ENCODE results near the gene LRBA. TPM values are rescaled to one million over a fixed set of nuclear protein-coding genes. Genes with fewer than 3 reads are reported as not detected.

LRBA gene
- total RNA-seq, 1 donor from 2014 or later = 68.0 TPM

DNA sequence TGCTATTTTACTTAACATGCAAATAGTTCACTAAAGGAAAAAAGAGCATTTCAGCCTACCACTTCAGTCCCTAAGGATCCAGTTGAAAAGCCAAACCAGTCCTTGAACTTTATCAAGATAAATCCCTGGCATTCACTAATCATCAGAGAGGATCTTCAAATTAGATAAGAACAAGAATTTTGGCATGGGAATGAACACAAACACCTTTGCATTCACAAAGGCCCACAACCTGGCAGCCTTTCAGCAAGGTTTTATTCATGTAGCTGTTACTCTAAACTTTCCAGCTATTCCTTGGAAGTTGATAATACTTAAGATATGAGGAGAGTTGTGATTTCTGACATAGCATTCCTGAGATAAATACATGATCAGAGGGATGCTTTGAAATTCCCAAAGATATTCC lies 193.4 kb downstream of the LRBA start:
- no peak for TF ChIP-seq POLR2AphosphoS5 (IDR thresholded peaks at IDR 0.05; ENCODE audit: insufficient read depth in 1 of 2, low read depth in 1 of 2)
- no peak for TF ChIP-seq CTCF (IDR thresholded peaks at IDR 0.05)
- no peak for TF ChIP-seq POLR2A (IDR thresholded peaks at IDR 0.05)
- H3K9me3 ChIP-seq = no peaks in the 10 kb centered on the region
- H3K4me3 ChIP-seq = no peak overlapping the region
- intact Hi-C loops (cut with DNase I) = no loop called here
- no peaks in the 10 kb centered on the region for H3K4me1 ChIP-seq
- no peaks in the 10 kb centered on the region for H3K36me3 ChIP-seq
- H3K27me3 ChIP-seq = no peaks in the 10 kb centered on the region
- no peak overlapping the region for H3K27ac ChIP-seq
- DNase-seq (ENCODE audit: extremely low spot score in 2 of 2) = no peak

DNA sequence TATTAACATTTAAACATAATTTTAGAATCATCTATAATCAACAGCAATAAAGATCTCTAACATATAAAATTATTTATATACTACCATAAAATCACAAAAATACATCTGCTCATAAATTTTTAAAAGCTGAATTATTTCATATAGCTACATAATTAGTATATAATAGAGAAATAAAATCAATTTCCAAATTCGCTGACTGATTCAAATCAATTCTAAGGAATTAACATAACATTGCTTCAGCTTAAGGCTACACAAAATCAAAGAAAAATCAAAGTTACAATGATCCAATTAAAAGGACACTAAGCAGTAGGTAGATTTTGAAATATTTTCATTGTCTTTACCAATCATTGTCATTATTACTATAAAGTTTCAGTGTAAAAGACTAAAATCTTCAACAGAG lies 194.7 kb downstream of the LRBA start:
- TF ChIP-seq CTCF (IDR thresholded peaks at IDR 0.05) = no peak
- TF ChIP-seq POLR2A (IDR thresholded peaks at IDR 0.05) = no peak
- TF ChIP-seq POLR2AphosphoS5 (IDR thresholded peaks at IDR 0.05; ENCODE audit: insufficient read depth in 1 of 2, low read depth in 1 of 2) = no peak
- no peaks in the 10 kb centered on the region for H3K4me1 ChIP-seq
- H3K27me3 ChIP-seq = no peaks in the 10 kb centered on the region
- H3K4me3 ChIP-seq = no peak overlapping the region
- DNase-seq (ENCODE audit: extremely low spot score in 2 of 2) = no peak
- no peaks in the 10 kb centered on the region for H3K36me3 ChIP-seq
- no peaks in the 10 kb centered on the region for H3K9me3 ChIP-seq
- intact Hi-C loops (cut with DNase I) = no loop called here
- no peak overlapping the region for H3K27ac ChIP-seq

GRCh38 chr4:150818661-150819060 lies 196.4 kb downstream of the LRBA start:
- TF ChIP-seq POLR2A (IDR thresholded peaks at IDR 0.05) = no peak
- no peak for TF ChIP-seq CTCF (IDR thresholded peaks at IDR 0.05)
- TF ChIP-seq POLR2AphosphoS5 (IDR thresholded peaks at IDR 0.05; ENCODE audit: insufficient read depth in 1 of 2, low read depth in 1 of 2) = no peak

DNA sequence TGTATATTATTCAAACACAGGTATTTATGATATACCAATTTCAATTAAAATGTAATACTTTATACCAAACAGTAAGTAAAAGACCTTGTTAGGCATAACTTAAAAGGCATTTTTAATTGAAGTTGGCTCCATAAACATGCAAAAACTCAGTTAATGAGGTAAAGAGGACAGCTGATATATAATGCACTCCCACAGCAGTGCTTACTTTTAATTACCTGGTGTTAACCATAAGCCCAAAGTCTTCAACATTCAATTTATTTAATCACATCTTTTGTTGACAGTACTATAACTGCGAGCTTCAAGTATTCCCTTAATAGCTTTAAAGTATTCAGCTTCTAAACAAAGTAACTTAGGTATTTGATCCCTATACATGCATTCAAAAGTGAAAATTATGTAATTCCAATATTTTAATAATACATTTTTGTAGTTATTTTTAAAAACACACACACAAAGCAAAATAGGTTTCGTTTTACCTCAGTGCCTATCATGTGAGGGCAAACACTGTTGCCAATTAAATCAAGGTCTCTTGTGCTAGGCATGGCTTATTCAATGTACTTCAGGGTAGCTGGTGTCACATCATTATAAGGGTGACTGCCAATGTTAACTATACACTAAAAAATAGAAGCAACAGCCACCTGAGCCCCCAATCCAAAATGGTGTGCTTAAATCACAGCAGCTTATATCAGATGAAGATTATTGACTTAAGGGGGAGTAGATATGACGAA lies 197.1 kb downstream of the LRBA start:
- H3K27ac ChIP-seq = no peak overlapping the region
- no peaks in the 10 kb centered on the region for H3K4me1 ChIP-seq
- TF ChIP-seq POLR2AphosphoS5 (IDR thresholded peaks at IDR 0.05; ENCODE audit: insufficient read depth in 1 of 2, low read depth in 1 of 2) = no peak
- no peak for TF ChIP-seq POLR2A (IDR thresholded peaks at IDR 0.05)
- no peak for TF ChIP-seq CTCF (IDR thresholded peaks at IDR 0.05)
- no peak overlapping the region for H3K4me3 ChIP-seq
- no peaks in the 10 kb centered on the region for H3K36me3 ChIP-seq
- no peaks in the 10 kb centered on the region for H3K9me3 ChIP-seq
- no peaks in the 10 kb centered on the region for H3K27me3 ChIP-seq
- no peak for DNase-seq (ENCODE audit: extremely low spot score in 2 of 2)
- intact Hi-C loops (cut with DNase I) = no loop called here

More at GRCh38 chr4:150818661-150819060, 196.4 kb downstream of the LRBA start:
- no peak for DNase-seq (ENCODE audit: extremely low spot score in 2 of 2)
- Histone ChIP-seq H3K36me3 (no peaks in the 10 kb centered on the region), H3K27ac (no peak overlapping the region), H3K4me1 (no peaks in the 10 kb centered on the region), H3K27me3 (no peaks in the 10 kb centered on the region), H3K4me3 (no peak overlapping the region), H3K9me3 (no peaks in the 10 kb centered on the region)
- intact Hi-C loops (cut with DNase I) = no loop called here

GRCh38 chr4:150817017-150817416 lies 198.1 kb downstream of the LRBA start:
- DNase-seq (ENCODE audit: extremely low spot score in 2 of 2) = no peak
- Histone ChIP-seq H3K36me3 (no peaks in the 10 kb centered on the region), H3K27me3 (no peaks in the 10 kb centered on the region), H3K4me1 (no peaks in the 10 kb centered on the region), H3K4me3 (no peak overlapping the region), H3K9me3 (no peaks in the 10 kb centered on the region), H3K27ac (no peak overlapping the region)
- intact Hi-C loops (cut with DNase I) = no loop called here
- no peak for TF ChIP-seq CTCF (IDR thresholded peaks at IDR 0.05)
- TF ChIP-seq POLR2AphosphoS5 (IDR thresholded peaks at IDR 0.05; ENCODE audit: insufficient read depth in 1 of 2, low read depth in 1 of 2) = no peak
- TF ChIP-seq POLR2A (IDR thresholded peaks at IDR 0.05) = no peak
